Fibroblast of lung (primary cell): ENCODE measurements around the gene CACNA1H. TPM values are rescaled to one million over a fixed set of nuclear protein-coding genes. Genes with fewer than 3 reads are reported as not detected.

Source experiments
- DNase-seq, 2 donors: peaks; one replicate each; pipeline versions ENCODE4 v3.0.0 to v3.0.0-alpha.2; 2010; ENCODE audit warnings: low read depth in 2 of 2
- H2AFZ ChIP-seq: 2 replicates; pipeline ENCODE4 v1.5.1; 2012; ENCODE audit warnings: low read length, control low read depth, inconsistent platforms
- H3K27ac ChIP-seq: 2 replicates; pipeline ENCODE4 v1.5.1; 2011; ENCODE audit warnings: low read length, control low read depth; ENCODE audit not compliant: insufficient read depth
- H3K27me3 ChIP-seq: 2 replicates; pipeline ENCODE4 v1.5.1; 2011; ENCODE audit warnings: mild to moderate bottlenecking, low read length; ENCODE audit not compliant: control insufficient read depth, insufficient read depth
- H3K36me3 ChIP-seq: 2 replicates; pipeline ENCODE4 v1.5.1; 2011; ENCODE audit warnings: low read length; ENCODE audit not compliant: control insufficient read depth, insufficient read depth
- H3K4me1 ChIP-seq: 2 replicates; pipeline ENCODE4 v1.5.1; 2011; ENCODE audit warnings: low read length; ENCODE audit not compliant: control insufficient read depth, insufficient read depth; ENCODE audit errors: extremely low read depth
- H3K4me2 ChIP-seq: 2 replicates; pipeline ENCODE4 v1.5.1; 2011; ENCODE audit warnings: low read length, control low read depth; ENCODE audit not compliant: insufficient read depth; ENCODE audit errors: extremely low read depth
- H3K4me3 ChIP-seq, 4 experiments: fragments of 200-600 bp in 1 of 4; sonication (generic) in 1 of 4; replicated peaks in 1 of 4; 2 replicates each; pipeline ENCODE4 v1.5.1; 2011 to 2016; ENCODE audit warnings: low read length in 4 of 4, low read depth in 3 of 4, mild to moderate bottlenecking in 3 of 4, control low read depth in 2 of 4, inconsistent platforms in 1 of 4, mixed read lengths in 1 of 4; ENCODE audit not compliant: insufficient read depth in 1 of 4; ENCODE audit errors: control extremely low read depth in 1 of 4
- H3K79me2 ChIP-seq: 2 replicates; pipeline ENCODE4 v1.5.1; 2012; ENCODE audit warnings: mild to moderate bottlenecking, low read length, inconsistent platforms; ENCODE audit not compliant: control insufficient read depth, insufficient read depth
- H3K9ac ChIP-seq: 2 replicates; pipeline ENCODE4 v1.5.1; 2011; ENCODE audit warnings: mild to moderate bottlenecking, low read length, control low read depth; ENCODE audit not compliant: insufficient read depth
- H3K9me3 ChIP-seq: 2 replicates; pipeline ENCODE4 v1.5.1; 2012; ENCODE audit warnings: low read depth, low read length; ENCODE audit not compliant: control insufficient read depth, insufficient read depth
- H4K20me1 ChIP-seq: 2 replicates; pipeline ENCODE4 v1.5.1; 2011; ENCODE audit warnings: low read length; ENCODE audit not compliant: control insufficient read depth, insufficient read depth; ENCODE audit errors: extremely low read depth
- CTCF ChIP-seq, 2 donors: IDR thresholded peaks in 1 of 2; conservative IDR thresholded peaks in 1 of 2; 1 replicate in 1 of 2; 2 replicates in 1 of 2; pipeline ENCODE4 v1.5.1; 2011 to 2012; ENCODE audit warnings: low read length in 2 of 2, control low read depth in 1 of 2, inconsistent platforms in 1 of 2, low read depth in 1 of 2, mild to moderate bottlenecking in 1 of 2
- EZH2 ChIP-seq: IDR thresholded peaks from 2 replicates; pipeline ENCODE4 v1.5.1; 2012; ENCODE audit warnings: low read length, control low read depth, mild to moderate bottlenecking; ENCODE audit errors: missing control alignments
- polyA plus RNA-seq, 2 donors: library from polyadenylated mRNA; depleted of rRNA in 1 of 2; stranded (reverse) in 1 of 2; unstranded in 1 of 2; fragments of >200 nt; gene quantifications; 2 replicates each; pipeline ENCODE4 v1.2.1, GENCODE V29; 2011 to 2012; ENCODE audit warnings: missing spikeins in 1 of 2
- total RNA-seq: library from RNA; depleted of rRNA; stranded (reverse); fragments of >200 nt; gene quantifications from 2 replicates; pipeline ENCODE4 v1.2.1, GENCODE V29; 2014

CACNA1H gene
- total and polyA plus RNA-seq, 2 donors (not counting 1 experiment from before 2014, with no cell fraction given): 1.2 to 10.5 TPM

- Histone ChIP-seq H3K36me3 (no peaks in the 10 kb centered on the region), H3K4me1 (no peaks in the 10 kb centered on the region), H3K27ac (no peak overlapping the region), H2AFZ (no peak overlapping the region), H3K4me3 (no peak overlapping the region), H3K4me2 (no peak overlapping the region), H3K79me2 (no peaks in the 10 kb centered on the region), H3K9ac (no peak overlapping the region), H3K9me3 (no peaks in the 10 kb centered on the region), H3K27me3 (peaks cover 20% of the 10 kb centered on the region), H4K20me1 (no peaks in the 10 kb centered on the region)
- TF ChIP-seq CTCF (conservative IDR thresholded peaks at IDR 0.05 in 1 of 2, IDR thresholded peaks at IDR 0.05 in 1 of 2; ENCODE audit: low read depth in 1 of 2, low read length in 2 of 2) (no peak), EZH2 (no peak)
- DNase-seq: no peak
Measured at GRCh38 chr16:1256874-1257322, 104.0 kb downstream of the CACNA1H start.

- H3K79me2 ChIP-seq: no peaks in the 10 kb centered on the region
- H3K4me3 ChIP-seq: no peak overlapping the region
- H3K9ac ChIP-seq: no peak overlapping the region
- no peaks in the 10 kb centered on the region for H3K36me3 ChIP-seq
- no peaks in the 10 kb centered on the region for H4K20me1 ChIP-seq
- H2AFZ ChIP-seq: no peak overlapping the region
- H3K27me3 ChIP-seq: peaks cover 20% of the 10 kb centered on the region
- no peak overlapping the region for H3K4me2 ChIP-seq
- H3K4me1 ChIP-seq: no peaks in the 10 kb centered on the region
- DNase-seq: no peak
- H3K9me3 ChIP-seq: no peaks in the 10 kb centered on the region
- no peak for TF ChIP-seq EZH2
- TF ChIP-seq CTCF (conservative IDR thresholded peaks at IDR 0.05 in 1 of 2, IDR thresholded peaks at IDR 0.05 in 1 of 2; ENCODE audit: low read depth in 1 of 2, low read length in 2 of 2): no peak
- H3K27ac ChIP-seq: no peak overlapping the region
Measured at GRCh38 chr16:1257561-1258224, 104.8 kb downstream of the CACNA1H start.

- Histone ChIP-seq H4K20me1 (no peaks in the 10 kb centered on the region), H3K27ac (no peak overlapping the region), H3K4me2 (no peak overlapping the region), H2AFZ (no peak overlapping the region), H3K79me2 (no peaks in the 10 kb centered on the region), H3K9ac (no peak overlapping the region), H3K27me3 (peaks cover 20% of the 10 kb centered on the region), H3K9me3 (no peaks in the 10 kb centered on the region), H3K36me3 (no peaks in the 10 kb centered on the region), H3K4me1 (no peaks in the 10 kb centered on the region), H3K4me3 (no peak overlapping the region)
- no peak for TF ChIP-seq CTCF (conservative IDR thresholded peaks at IDR 0.05 in 1 of 2, IDR thresholded peaks at IDR 0.05 in 1 of 2; ENCODE audit: low read depth in 1 of 2, low read length in 2 of 2)
- TF ChIP-seq EZH2: no peak
- no peak for DNase-seq
Measured at GRCh38 chr16:1258225-1258600, 105.3 kb downstream of the CACNA1H start.
